ENCODE data around the gene TGM3. TPM values are rescaled to one million over a fixed set of nuclear protein-coding genes. Genes with fewer than 3 reads are reported as not detected.

TGM3 gene
- total RNA-seq, 1 donor from 2014 or later = not detected

GRCh38 chr20:2252419-2252997, 43.3 kb upstream of the TGM3 start:
- no peak for DNase-seq (ENCODE audit: extremely low spot score, unreplicated experiment)
- TF ChIP-seq CTCF (IDR thresholded peaks at IDR 0.05) = no peak
- Mint-ChIP-seq H3K27ac (ENCODE audit: unreplicated experiment) (no peak overlapping the region), H3K4me1 (ENCODE audit: unreplicated experiment) (no peaks in the 10 kb centered on the region), H3K36me3 (ENCODE audit: unreplicated experiment) (no peaks in the 10 kb centered on the region), H3K27me3 (ENCODE audit: unreplicated experiment) (peaks cover 3% of the 10 kb centered on the region), H3K9me3 (ENCODE audit: unreplicated experiment) (no peaks in the 10 kb centered on the region), H3K4me3 (ENCODE audit: unreplicated experiment) (no peak overlapping the region)

- no peaks in the 10 kb centered on the region for H3K36me3 Mint-ChIP-seq (ENCODE audit: unreplicated experiment)
- no peak overlapping the region for H3K4me3 Mint-ChIP-seq (ENCODE audit: unreplicated experiment)
- no peaks in the 10 kb centered on the region for H3K4me1 Mint-ChIP-seq (ENCODE audit: unreplicated experiment)
- H3K27me3 Mint-ChIP-seq (ENCODE audit: unreplicated experiment) = peaks cover under 1% of the 10 kb centered on the region
- no peaks in the 10 kb centered on the region for H3K9me3 Mint-ChIP-seq (ENCODE audit: unreplicated experiment)
- no peak for TF ChIP-seq CTCF (IDR thresholded peaks at IDR 0.05)
- H3K27ac Mint-ChIP-seq (ENCODE audit: unreplicated experiment) = no peak overlapping the region
- no peak for DNase-seq (ENCODE audit: extremely low spot score, unreplicated experiment)
Observed at GRCh38 chr20:2253256-2253655, 42.5 kb upstream of the TGM3 start.

- H3K9me3 Mint-ChIP-seq (ENCODE audit: unreplicated experiment) = no peaks in the 10 kb centered on the region
- no peak overlapping the region for H3K27ac Mint-ChIP-seq (ENCODE audit: unreplicated experiment)
- no peaks in the 10 kb centered on the region for H3K27me3 Mint-ChIP-seq (ENCODE audit: unreplicated experiment)
- H3K36me3 Mint-ChIP-seq (ENCODE audit: unreplicated experiment) = no peaks in the 10 kb centered on the region
- no peak for DNase-seq (ENCODE audit: extremely low spot score, unreplicated experiment)
- H3K4me1 Mint-ChIP-seq (ENCODE audit: unreplicated experiment) = no peaks in the 10 kb centered on the region
- no peak for TF ChIP-seq CTCF (IDR thresholded peaks at IDR 0.05)
- H3K4me3 Mint-ChIP-seq (ENCODE audit: unreplicated experiment) = no peak overlapping the region
Observed at GRCh38 chr20:2254333-2254732, 41.5 kb upstream of the TGM3 start.

- TF ChIP-seq CTCF (IDR thresholded peaks at IDR 0.05) = no peak
- H3K27me3 Mint-ChIP-seq (ENCODE audit: unreplicated experiment) = no peaks in the 10 kb centered on the region
- no peaks in the 10 kb centered on the region for H3K36me3 Mint-ChIP-seq (ENCODE audit: unreplicated experiment)
- DNase-seq (ENCODE audit: extremely low spot score, unreplicated experiment) = no peak
- H3K4me1 Mint-ChIP-seq (ENCODE audit: unreplicated experiment) = no peaks in the 10 kb centered on the region
- H3K9me3 Mint-ChIP-seq (ENCODE audit: unreplicated experiment) = no peaks in the 10 kb centered on the region
- H3K4me3 Mint-ChIP-seq (ENCODE audit: unreplicated experiment) = no peak overlapping the region
- no peak overlapping the region for H3K27ac Mint-ChIP-seq (ENCODE audit: unreplicated experiment)
Observed at GRCh38 chr20:2255926-2256531, 39.8 kb upstream of the TGM3 start.

- DNase-seq (ENCODE audit: extremely low spot score, unreplicated experiment) = no peak
- H3K36me3 Mint-ChIP-seq (ENCODE audit: unreplicated experiment) = no peaks in the 10 kb centered on the region
- no peaks in the 10 kb centered on the region for H3K4me1 Mint-ChIP-seq (ENCODE audit: unreplicated experiment)
- H3K9me3 Mint-ChIP-seq (ENCODE audit: unreplicated experiment) = no peaks in the 10 kb centered on the region
- TF ChIP-seq CTCF (IDR thresholded peaks at IDR 0.05) = no peak
- no peak overlapping the region for H3K27ac Mint-ChIP-seq (ENCODE audit: unreplicated experiment)
- no peak overlapping the region for H3K4me3 Mint-ChIP-seq (ENCODE audit: unreplicated experiment)
- H3K27me3 Mint-ChIP-seq (ENCODE audit: unreplicated experiment) = no peaks in the 10 kb centered on the region
Observed at GRCh38 chr20:2259731-2260130, 36.1 kb upstream of the TGM3 start.
